GM12878 (cell line): ENCODE data around the gene SBF2. TPM values are rescaled to one million over a fixed set of nuclear protein-coding genes. Genes with fewer than 3 reads are reported as not detected.
A peak's percentile ranks its signal among the peaks of the same experiment; 100 is the strongest.

Source experiments
- ATAC-seq: fragments of 200-7000 bp; cut with Tn5 transposase; 3 replicates; pipeline ENCODE4 v1.9.1; 2020; ENCODE audit warnings: mild to moderate bottlenecking, moderate library complexity
- BruUV-seq: library from RNA; stranded (reverse); fragments of 400-500 nt; replicated peaks from 2 replicates; lab custom pipeline; 2021; lab: Mats Ljungman, UMichigan
- CTCF ChIA-PET: fragments of 300-600 bp; sonication (Branson Sonifier 250); formaldehyde crosslinking; extraction: SDS; loops from one replicate; lab custom pipeline; 2021; ENCODE audit warnings: inconsistent platforms; lab: Yijun Ruan, JAX
- POLR2A ChIA-PET: fragments of 350-600 bp; formaldehyde crosslinking; extraction: SDS; loops from one replicate; lab custom pipeline; 2021; ENCODE audit warnings: inconsistent platforms; lab: Charles Lee
- RAD21 ChIA-PET: fragments of 300-600 bp; sonication (Branson Sonifier 250); formaldehyde crosslinking; loops from one replicate; lab custom pipeline; 2023; ENCODE audit warnings: antibody characterized with exemption; ENCODE audit not compliant: unreplicated experiment; lab: Charles Lee
- SMC1A ChIA-PET: fragments of 300-600 bp; sonication (Branson Sonifier 250); formaldehyde crosslinking; loops from one replicate; lab custom pipeline; 2023; ENCODE audit not compliant: unreplicated experiment, uncharacterized antibody; lab: Charles Lee
- DNase-seq: peaks from one replicate; pipeline ENCODE4 v3.0.0-alpha.2; 2011; ENCODE audit warnings: low read depth, low spot score
- FAIRE-seq: peaks from 3 replicates; lab custom pipeline; 2011; peaks lifted over from hg19 to GRCh38; lab: Jason Lieb, UNC
- H2AFZ ChIP-seq: 2 replicates; pipeline ENCODE4 v1.6.0; 2011; ENCODE audit warnings: low read depth, low read length, control low read depth; ENCODE audit not compliant: control insufficient read depth
- H3K27ac ChIP-seq: 2 replicates; pipeline ENCODE4 v1.5.1; 2011; ENCODE audit warnings: control low read depth; ENCODE audit not compliant: control insufficient read depth, insufficient read depth
- H3K27me3 ChIP-seq, 2 experiments: replicated peaks in 1 of 2; 2 replicates each; pipeline versions ENCODE4 v1.6.0 to v1.6.1; 2011; ENCODE audit warnings: low read length in 1 of 2; ENCODE audit not compliant: control insufficient read depth in 2 of 2, insufficient read depth in 2 of 2
- H3K36me3 ChIP-seq, 2 experiments: 2 replicates each; pipeline ENCODE4 v1.5.1; 2011; ENCODE audit warnings: low read length in 1 of 2; ENCODE audit not compliant: control insufficient read depth in 2 of 2, insufficient read depth in 2 of 2
- H3K4me1 ChIP-seq: 2 replicates; pipeline ENCODE4 v1.6.1; 2011; ENCODE audit warnings: mild to moderate bottlenecking, low read length, moderate library complexity, mixed read lengths; ENCODE audit not compliant: control insufficient read depth, insufficient read depth
- H3K4me2 ChIP-seq: 2 replicates; pipeline ENCODE4 v1.6.0; 2011; ENCODE audit warnings: control low read depth; ENCODE audit not compliant: control insufficient read depth, insufficient read depth
- H3K4me3 ChIP-seq: fragments of 200-600 bp; sonication (generic); 2 replicates; pipeline ENCODE4 v1.5.1; 2016
- H3K79me2 ChIP-seq: 2 replicates; pipeline ENCODE4 v1.6.0; 2011; ENCODE audit warnings: low read length; ENCODE audit not compliant: control insufficient read depth, insufficient read depth
- H3K9ac ChIP-seq: 2 replicates; pipeline ENCODE4 v1.8.0; 2011; ENCODE audit warnings: low read length, control low read depth, mixed read lengths; ENCODE audit not compliant: control insufficient read depth, insufficient read depth
- H3K9me3 ChIP-seq: replicated peaks from 3 replicates; pipeline ENCODE4 v1.5.1; 2011; ENCODE audit warnings: mild to moderate bottlenecking, low read length; ENCODE audit not compliant: control insufficient read depth, insufficient read depth
- H4K20me1 ChIP-seq: 2 replicates; pipeline ENCODE4 v1.6.0; 2011; ENCODE audit not compliant: control insufficient read depth, insufficient read depth
- HDAC6 ChIP-seq: fragments of 200-600 bp; sonication (generic); IDR thresholded peaks from one replicate; pipeline ENCODE4 v1.8.0; 2017; ENCODE audit warnings: antibody characterized with exemption; ENCODE audit not compliant: unreplicated experiment
- IKZF1 ChIP-seq: fragments of 450-650 bp; conservative IDR thresholded peaks from 2 replicates; pipeline ENCODE4 v1.6.1; 2017; ENCODE audit warnings: antibody characterized with exemption, mild to moderate bottlenecking
- MLLT1 ChIP-seq: fragments of 450-650 bp; IDR thresholded peaks from 2 replicates; pipeline ENCODE4 v1.6.1; 2016; ENCODE audit warnings: mild to moderate bottlenecking
- WGBS: methylation state at CpG from one replicate; pipeline ENCODE4 v1.1.6; 2016; ENCODE audit warnings: low lambda C conversion rate; ENCODE audit not compliant: insufficient replicate concordance, insufficient coverage; ENCODE audit errors: missing lambda C conversion rate; 5-methylcytosine and 5-hydroxymethylcytosine counted together
- in situ Hi-C: fragments of 300-500 bp; cut with MboI; formaldehyde crosslinking; loops from 9 replicates; pipeline ENCODE4 v1.14.3; 2018; ENCODE audit warnings: mixed read lengths
- intact Hi-C: fragments of 100-400 bp; cut with micrococcal nuclease; formaldehyde crosslinking; loops from one replicate; pipeline ENCODE4 v1.14.2; 2022; ENCODE audit not compliant: unreplicated experiment
- polyA plus RNA-seq, 11 experiments: library from polyadenylated mRNA; depleted of rRNA in 4 of 11; unstranded in 6 of 11; stranded (reverse) in 5 of 11; fragments of >200 nt; fragmentation: Nextera tagmentation in 4 of 11; fragmentation: Illumina TruSeq in 1 of 11; extraction: Ambion mirVana in 4 of 11; extraction: Trizol in 1 of 11; gene quantifications; 1 replicate in 1 of 11; 2 replicates in 10 of 11; pipeline versions ENCODE4 v1.2.1 to v1.2.3, GENCODE V29; 2011 to 2016; ENCODE audit warnings: inconsistent platforms in 2 of 11, missing spikeins in 2 of 11, low read depth in 1 of 11
- total RNA-seq, 4 experiments: library from RNA; depleted of rRNA in 3 of 4; stranded (reverse); fragments of >200 nt in 3 of 4; fragmentation: Illumina TruSeq in 1 of 4; extraction: Trizol in 1 of 4; gene quantifications; 2 replicates each; pipeline versions ENCODE4 v1.2.1 to v1.2.3, GENCODE V29; 2013 to 2021
- TF ChIP-seq, protein P1 (sequence below): fragments of 450-650 bp; IDR thresholded peaks from 2 replicates; pipeline ENCODE4 v1.6.1; 2017; ENCODE audit warnings: low read depth, mild to moderate bottlenecking, moderate library complexity

The SBF2 gene
- total and polyA plus RNA-seq, 10 of the 15 experiments (the other 5 are each of a cell fraction or from before 2014, with no cell fraction given): 0.24 to 2.3 (median 1.1) TPM

DNA sequence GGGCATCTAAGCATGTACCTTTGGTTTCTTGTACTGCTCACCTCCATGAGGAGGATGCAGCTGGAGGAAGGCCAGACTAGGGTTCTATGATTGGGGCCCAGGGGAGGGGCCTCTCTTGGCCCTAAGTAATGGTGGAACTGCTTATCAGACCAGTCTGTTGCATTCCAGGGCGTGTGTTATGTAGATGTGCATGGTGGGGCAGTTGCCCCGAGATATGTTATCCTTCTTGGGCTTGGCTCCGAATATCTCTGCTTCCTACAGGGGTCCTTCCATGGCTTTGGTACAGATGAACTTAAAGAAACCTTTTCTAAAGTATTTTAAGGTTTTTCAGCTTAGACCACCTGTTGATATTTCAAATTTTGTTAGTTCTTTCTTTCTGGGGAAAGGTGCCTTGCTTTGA is 504.1 kb downstream of the SBF2 start (continued):
- TF ChIP-seq, protein P1, sequence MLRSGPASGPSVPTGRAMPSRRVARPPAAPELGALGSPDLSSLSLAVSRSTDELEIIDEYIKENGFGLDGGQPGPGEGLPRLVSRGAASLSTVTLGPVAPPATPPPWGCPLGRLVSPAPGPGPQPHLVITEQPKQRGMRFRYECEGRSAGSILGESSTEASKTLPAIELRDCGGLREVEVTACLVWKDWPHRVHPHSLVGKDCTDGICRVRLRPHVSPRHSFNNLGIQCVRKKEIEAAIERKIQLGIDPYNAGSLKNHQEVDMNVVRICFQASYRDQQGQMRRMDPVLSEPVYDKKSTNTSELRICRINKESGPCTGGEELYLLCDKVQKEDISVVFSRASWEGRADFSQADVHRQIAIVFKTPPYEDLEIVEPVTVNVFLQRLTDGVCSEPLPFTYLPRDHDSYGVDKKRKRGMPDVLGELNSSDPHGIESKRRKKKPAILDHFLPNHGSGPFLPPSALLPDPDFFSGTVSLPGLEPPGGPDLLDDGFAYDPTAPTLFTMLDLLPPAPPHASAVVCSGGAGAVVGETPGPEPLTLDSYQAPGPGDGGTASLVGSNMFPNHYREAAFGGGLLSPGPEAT: no peak
- no peak for TF ChIP-seq HDAC6
- TF ChIP-seq MLLT1: no peak

- in situ Hi-C loops: no loop called here
- Histone ChIP-seq H3K4me3 (no peak overlapping the region), H3K4me2 (no peak overlapping the region), H2AFZ (no peak overlapping the region), H3K79me2 (no peaks in the 10 kb centered on the region), H3K27ac (no peak overlapping the region), H3K9me3 (no peaks in the 10 kb centered on the region; the same call in 2 of the 3 replicates), H3K9ac (no peak overlapping the region), H3K27me3 (no peaks in the 10 kb centered on the region), H3K36me3 (no peaks in the 10 kb centered on the region), H4K20me1 (no peaks in the 10 kb centered on the region), H3K4me1 (no peaks in the 10 kb centered on the region)
- intact Hi-C loops: no loop called here
- ChIA-PET SMC1A (interaction anchor here (0.8 to 1.1 kb wide), 2 partner anchors 30 to 1106 kb away, joined by 3 read pairs; no protein-coding TSS in a partner anchor), RAD21 (interaction anchor here (1.2 kb wide), 1 partner anchor 29 kb away, joined by 3 read pairs; no protein-coding TSS in a partner anchor), POLR2A (no interaction called here)
- WGBS: 60% methylated on average over 3 of the region's 3 CpGs
- DNase-seq (no peak), FAIRE-seq (peak; percentile 49), ATAC-seq (no peak)
- no peak for TF ChIP-seq IKZF1
- TF ChIP-seq, all 136 proteins: peak for 0
- CTCF ChIA-PET: interaction anchor here (1.0 to 1.5 kb wide), 2 partner anchors 13 to 23 kb away, joined by 3 to 4 read pairs; no protein-coding TSS in a partner anchor
- BruUV-seq: no TSS peak
These were observed 506.0 kb downstream of the SBF2 start for GRCh38 chr11:9787981-9788521.
